ENCODE data around the gene LMBR1L. TPM values are rescaled to one million over a fixed set of nuclear protein-coding genes. Genes with fewer than 3 reads are reported as not detected.
"Not testable (repeated sequence)": the region's sequence is repeated elsewhere in the genome, so short reads cannot be mapped to it uniquely, and the experiment has no call there.

LMBR1L gene
- polyA plus RNA-seq, 3 donors, result 59.6 to 91.0 (median 90.9) TPM

- peak; percentile 30 for DNase-seq
Observed at GRCh38 chr12:49089821-49090773, 20.6 kb downstream of the LMBR1L start.

- DNase-seq, result no peak
Observed at GRCh38 chr12:49088932-49089330, 21.7 kb downstream of the LMBR1L start.

DNA sequence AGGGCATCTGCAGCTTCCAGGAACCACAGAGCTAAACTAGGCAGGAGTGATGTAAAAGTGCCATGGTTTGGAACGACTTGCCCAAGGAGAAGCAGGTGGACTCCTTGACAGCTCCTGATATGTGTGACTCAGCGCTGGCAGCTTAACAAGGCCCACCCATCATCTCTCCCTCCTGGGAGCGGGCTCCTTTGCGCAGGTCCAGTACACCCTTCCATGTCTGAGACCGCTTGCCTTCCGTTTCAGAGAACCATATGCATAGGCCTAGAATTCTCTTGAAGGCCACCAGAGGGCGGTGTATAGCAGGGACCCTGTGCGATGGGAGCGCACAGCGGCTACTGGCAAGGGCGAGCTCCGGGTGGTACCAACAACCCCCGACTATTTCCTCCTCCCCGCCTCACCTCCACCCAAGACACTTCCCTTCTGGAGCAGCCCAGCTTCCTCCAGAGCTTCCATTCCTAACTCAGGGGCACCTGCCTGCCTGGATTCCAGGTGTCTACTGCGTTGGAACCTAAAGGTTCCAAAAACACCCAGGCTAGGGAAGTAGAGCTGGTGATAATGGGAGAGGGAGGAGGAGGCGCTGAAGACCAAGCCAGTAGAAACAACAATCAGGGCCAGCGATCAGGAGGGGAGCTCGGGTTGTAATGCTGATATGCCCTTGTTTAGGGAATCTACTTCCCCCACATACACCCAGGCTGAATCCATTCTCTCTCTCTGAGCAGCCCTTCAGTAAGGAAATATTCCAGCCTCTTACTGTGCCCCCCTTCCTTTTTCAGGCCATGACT lies 22.3 kb downstream of the LMBR1L start:
- peak; percentile 84 for DNase-seq

DNA sequence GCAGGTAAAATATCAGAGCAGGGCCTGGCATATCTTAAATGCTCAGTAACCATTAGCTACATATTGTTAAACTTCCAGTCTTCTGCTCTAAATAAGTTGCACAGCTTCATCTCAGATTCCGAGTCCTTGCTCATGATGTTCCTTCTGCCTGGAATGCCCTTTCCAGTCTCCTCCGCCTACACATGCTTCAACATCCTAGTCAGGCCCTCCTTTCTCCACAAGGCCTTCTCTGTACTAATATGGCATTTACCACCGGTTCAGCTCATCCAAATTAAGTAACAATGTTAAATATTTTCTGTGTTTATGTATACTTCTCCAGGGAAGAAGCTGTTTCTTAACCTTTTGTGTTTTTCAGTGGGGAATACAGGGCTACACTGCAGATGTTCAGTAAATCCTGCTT lies 24.5 kb downstream of the LMBR1L start:
- DNase-seq, result no peak

DNA sequence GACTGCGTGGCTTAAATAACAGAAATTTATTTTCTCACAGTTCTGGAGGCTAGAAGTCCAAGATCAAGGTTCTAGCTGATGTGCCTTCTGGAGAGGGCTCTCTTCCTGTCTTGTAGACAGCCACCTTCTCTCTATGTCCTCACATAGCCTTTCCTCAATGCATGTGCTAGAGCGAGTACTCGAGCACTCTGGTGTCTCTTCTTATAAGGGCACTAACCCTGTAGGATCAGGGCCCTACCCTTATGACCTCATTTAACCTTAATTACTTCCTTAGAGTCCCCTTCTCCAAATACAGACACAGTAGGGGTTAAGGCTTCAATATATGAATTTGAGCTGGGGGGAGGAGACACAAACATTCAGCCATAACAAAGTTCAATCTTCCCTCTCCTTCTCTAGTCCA lies 26.2 kb downstream of the LMBR1L start:
- no peak for DNase-seq

DNA sequence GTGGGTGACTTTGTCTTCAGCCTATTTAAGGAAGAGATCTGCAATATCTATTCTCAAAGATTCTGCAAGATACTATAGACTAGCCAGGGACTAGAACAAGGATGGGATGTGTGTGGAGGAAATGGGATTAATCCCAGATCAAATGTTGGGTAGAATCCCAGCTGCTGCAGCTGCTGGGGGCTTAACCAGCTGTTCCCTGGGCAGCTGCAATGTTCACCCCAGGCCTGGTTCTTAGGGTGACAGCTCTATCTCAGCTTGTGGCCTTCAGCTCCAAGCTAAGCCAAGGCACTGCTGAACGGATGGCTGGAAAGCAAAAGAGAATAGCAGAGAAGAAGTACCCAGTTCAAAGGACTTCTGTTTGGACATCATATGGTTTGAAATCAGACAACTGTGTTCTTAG lies 30.9 kb downstream of the LMBR1L start:
- DNase-seq, result no peak

- no peak for DNase-seq
Observed at GRCh38 chr12:49070971-49071370, 39.7 kb downstream of the LMBR1L start.

- DNase-seq, result peak; percentile 96
Observed at GRCh38 chr12:49069507-49070346, 40.9 kb downstream of the LMBR1L start, which contains the start of gene RHEBL1. TSS of gene RHEBL1 (minus strand) at chr12:49069979. CDS start at chr12:49069785, 194 bp downstream.

DNA sequence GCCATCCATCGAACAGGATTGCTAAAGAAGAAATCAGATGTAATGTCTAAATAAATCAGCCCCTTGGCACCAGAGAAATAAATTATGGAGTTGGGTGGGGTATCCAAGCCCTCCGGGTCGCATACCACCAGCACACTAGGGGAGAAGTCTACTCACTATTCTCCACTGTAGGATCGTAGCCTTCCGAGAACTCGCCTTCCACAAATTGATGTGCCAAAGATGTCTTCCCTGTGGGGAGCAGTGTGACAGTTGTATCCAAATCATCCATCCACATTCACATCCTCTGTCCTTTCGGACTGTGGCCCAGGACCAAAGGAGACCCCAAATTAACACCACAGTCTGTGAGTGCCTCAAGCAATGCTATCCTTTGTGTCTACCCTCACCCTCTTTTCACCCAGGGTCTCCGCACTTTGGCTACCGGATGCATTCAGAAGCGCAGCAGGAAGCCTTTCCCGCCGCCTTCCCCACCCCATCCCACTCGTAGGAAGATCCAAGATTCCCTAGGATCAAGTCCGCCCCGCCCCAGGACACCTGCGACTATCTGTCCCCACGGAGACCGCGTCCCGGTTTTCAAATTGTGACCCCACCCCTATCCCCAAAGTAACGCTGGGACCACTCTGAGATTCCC lies 41.7 kb downstream of the LMBR1L start:
- DNase-seq, result no peak

GRCh38 chr12:49066120-49066519 lies 44.5 kb downstream of the LMBR1L start:
- DNase-seq, result no peak

- DNase-seq, result no peak
Observed at GRCh38 chr12:49064767-49065152, 45.9 kb downstream of the LMBR1L start.

GRCh38 chr12:49061916-49062315 lies 48.7 kb downstream of the LMBR1L start:
- DNase-seq, result not testable (repeated sequence)

GRCh38 chr12:49061157-49061650 lies 49.4 kb downstream of the LMBR1L start:
- no peak for DNase-seq

DNA sequence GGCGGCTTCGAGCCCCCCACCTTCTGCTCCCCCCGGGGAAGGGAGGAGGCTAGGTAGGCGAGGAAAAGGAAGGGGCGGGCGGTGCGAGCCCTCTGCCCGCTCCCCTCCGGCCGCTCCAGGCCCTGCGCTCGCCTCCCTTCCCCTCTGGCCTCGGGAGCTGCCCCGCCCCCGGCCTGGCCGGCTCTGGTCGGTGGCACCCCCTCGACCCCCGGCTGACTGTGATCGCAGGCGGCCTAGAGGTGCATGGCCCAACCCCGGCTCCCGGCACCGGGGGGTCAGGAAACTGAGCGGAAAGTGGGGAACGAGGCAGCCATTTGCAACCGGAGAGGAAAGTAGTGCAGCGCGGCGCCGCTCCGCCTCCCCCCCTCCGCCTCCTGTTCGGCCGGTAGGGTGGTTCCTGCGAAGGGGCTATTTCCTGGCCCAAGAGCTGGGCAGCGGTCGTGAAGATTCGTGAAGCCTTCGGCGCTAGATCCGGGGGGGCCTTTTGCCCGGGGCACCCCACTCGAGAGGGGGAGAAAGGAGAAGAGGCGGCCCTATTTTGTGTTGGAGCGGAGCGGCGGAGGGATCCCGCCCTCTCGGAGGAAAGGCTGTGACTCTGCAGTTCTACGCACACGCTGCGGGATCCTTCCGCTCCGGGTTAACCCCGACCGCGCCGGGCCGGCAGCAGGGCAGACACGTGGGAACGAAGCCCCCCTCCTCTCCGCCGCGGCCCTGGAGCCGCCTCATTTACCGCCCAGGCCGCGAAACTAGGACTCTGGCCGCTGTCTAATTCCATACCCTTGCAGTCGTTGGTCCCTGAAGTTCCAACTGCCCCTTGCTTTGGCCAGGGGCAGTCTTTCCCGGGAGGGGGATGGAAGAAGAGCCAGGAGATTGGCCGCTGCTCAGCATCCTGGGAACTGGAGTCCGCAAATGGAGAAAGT lies 50.1 kb downstream of the LMBR1L start, which contains the start of gene KMT2D:
KMT2D (minus strand) TSS at position 558 of the 920 bp plus-strand sequence. CDS start 5,470 bp downstream, outside the sequence.
- DNase-seq, result peak; percentile 96

GRCh38 chr12:49059299-49060171 lies 51.1 kb downstream of the LMBR1L start:
- no peak for DNase-seq

DNA sequence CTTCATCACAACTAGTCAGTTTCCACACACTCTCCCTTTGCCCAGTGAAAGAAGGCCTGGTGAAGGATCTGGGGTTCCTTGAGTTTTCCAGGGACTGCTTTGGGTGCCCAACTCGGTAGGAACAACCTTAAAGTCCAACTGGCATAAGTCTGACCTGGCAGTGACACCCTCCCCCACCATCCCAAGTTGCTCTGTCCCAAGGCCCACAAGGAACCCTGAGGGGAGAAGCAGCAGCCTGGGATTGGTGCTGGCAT lies 51.7 kb downstream of the LMBR1L start:
- no peak for DNase-seq

- DNase-seq, result no peak
Observed at GRCh38 chr12:49058366-49059044, 52.1 kb downstream of the LMBR1L start.

DNA sequence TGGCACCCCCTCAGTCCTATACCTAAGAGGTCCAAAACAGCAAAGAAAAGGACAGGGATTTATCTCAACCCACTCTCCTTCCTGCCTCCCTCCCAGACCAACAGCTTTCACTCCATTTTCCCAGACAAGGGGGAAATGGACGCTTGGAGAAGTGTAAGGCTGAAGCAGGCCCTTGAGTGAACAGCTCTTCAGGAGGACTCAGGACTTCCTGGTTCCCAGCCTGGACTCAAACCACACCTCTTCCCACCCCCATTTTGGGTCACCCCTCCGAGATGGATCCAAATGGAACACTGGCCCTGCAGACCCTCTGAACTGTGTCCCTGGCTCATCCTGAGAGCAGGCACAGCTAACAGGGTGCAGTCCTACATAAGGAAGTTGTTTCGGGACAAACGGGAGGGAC lies 52.8 kb downstream of the LMBR1L start:
- DNase-seq, result no peak
